ENCODE results near the gene POU4F3.

The POU4F3 gene

DNA sequence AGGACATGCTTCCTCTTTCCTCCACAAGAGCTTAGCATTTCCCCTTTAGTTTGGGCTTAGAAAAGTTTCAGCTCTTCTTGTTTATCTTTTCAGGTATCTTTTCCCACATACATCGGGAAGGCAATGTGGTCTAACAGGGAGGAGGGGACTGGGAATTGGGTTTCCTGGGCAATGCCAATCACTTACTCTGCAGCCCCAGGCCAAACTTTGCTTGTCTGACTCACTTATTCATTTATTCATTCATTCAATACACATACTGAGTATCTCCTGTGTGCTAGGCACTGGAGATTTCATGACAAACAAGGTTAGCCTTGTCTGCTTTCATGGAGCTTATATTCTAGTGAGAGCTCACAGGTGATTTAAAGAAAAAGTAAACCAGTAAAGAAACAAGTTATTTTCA, 10.7 kb upstream of the POU4F3 start:
- no peak for TF ChIP-seq CTCF (IDR thresholded peaks at IDR 0.05; ENCODE audit: low read depth, low read length)
- no peak overlapping the region for H3K4me3 ChIP-seq (ENCODE audit: low read depth, low read length)

DNA sequence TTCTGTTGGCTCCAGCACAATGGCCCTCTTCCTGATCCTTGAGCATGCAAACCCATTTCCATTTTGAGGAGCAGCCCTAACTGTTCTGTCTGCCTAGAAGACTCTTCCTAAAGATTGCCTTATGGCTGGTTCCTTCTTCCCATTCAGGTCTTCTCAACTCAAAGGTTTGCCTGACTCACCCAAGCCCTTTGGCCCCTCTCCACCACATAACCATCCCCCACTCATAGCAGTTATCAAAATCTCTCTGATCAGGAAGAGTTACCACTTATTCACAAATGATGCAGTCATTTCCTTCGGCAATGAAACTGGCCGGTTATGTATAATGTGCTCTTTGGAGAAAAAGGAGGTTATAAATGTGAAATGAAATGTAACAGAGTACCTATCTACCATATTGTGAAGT, 8.9 kb upstream of the POU4F3 start:
- no peak for TF ChIP-seq CTCF (IDR thresholded peaks at IDR 0.05; ENCODE audit: low read depth, low read length)
- H3K4me3 ChIP-seq (ENCODE audit: low read depth, low read length): no peak overlapping the region

DNA sequence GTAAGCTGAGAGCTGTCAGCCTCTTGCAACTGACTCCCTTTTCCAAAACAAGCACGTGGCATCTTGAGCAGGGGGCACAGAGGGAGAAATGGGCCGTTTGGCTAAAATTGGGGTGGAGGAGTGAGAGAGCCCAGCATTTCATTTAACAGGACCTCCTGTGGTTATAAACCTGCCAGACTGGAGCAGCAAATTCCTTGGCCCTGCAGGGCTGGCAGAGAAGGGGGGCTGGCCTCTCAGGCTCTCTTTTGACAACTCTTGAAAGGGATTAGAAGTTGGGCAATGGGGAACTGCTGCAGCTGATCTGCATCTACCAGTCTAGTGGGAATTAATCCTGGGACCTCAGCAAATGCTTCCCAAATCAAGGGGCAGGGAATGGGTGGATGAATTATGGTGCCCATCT, 7.2 kb upstream of the POU4F3 start:
- no peak overlapping the region for H3K4me3 ChIP-seq (ENCODE audit: low read depth, low read length)
- TF ChIP-seq CTCF (IDR thresholded peaks at IDR 0.05; ENCODE audit: low read depth, low read length): no peak

GRCh38 chr5:146334074-146334533, 4.5 kb upstream of the POU4F3 start:
- no peak for TF ChIP-seq CTCF (IDR thresholded peaks at IDR 0.05; ENCODE audit: low read depth, low read length)
- H3K4me3 ChIP-seq (ENCODE audit: low read depth, low read length): no peak overlapping the region

DNA sequence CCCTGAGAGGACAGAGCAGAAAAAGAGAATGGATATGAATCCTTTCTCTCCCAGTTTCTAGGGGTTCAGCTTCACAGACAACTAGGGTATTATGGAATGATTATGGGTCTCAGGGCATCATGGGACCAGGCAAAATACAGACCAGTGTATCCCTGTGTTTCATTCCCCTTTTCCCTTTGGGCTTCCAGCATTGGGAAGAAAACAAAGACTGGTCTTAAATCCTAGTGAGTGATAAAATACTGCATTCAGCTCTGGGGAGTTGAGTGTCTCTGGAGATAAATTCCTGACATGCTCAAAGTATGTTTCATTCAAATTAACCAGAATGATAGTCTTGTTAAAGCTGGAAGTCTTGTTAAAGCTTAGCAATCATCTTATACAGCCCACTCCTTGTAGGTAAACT, 2.4 kb upstream of the POU4F3 start:
- no peak for TF ChIP-seq CTCF (IDR thresholded peaks at IDR 0.05; ENCODE audit: low read depth, low read length)
- H3K4me3 ChIP-seq (ENCODE audit: low read depth, low read length): no peak overlapping the region

DNA sequence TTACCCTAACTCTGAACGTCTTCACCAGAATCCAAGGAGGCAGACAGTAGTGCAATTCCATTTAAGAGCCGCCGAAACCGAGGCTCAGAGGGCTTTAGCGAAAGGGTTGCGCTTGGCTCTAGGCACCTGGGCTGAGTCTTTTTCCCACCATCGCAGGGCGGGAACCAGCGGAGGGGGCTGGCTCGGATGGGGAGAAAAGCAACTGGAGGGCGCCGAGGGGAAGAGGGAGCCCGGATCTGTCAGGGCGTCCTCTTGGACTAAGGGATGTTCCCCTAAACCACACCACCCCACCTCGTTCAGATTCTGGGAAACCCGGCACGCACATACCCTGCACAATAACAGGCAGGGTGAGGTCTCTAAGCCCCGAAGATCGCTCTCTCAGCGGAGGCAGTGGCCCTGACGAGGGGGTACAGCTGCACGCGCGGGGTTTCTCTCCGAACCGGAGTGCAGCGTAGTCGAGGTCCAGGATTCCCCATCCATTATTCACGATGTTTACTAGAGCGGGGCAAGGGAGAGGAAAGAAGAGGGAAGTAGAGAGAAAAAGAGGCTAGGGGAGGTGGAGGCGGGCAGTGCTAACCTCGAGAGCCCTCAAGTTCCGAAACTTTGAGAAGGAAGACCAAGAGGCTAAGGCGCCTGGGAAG, 1.3 kb upstream of the POU4F3 start:
- H3K4me3 ChIP-seq (ENCODE audit: low read depth, low read length): no peak overlapping the region

GRCh38 chr5:146337928-146338327, 711 bp upstream of the POU4F3 start:
- H3K4me3 ChIP-seq (ENCODE audit: low read depth, low read length): no peak overlapping the region
- no peak for TF ChIP-seq CTCF (IDR thresholded peaks at IDR 0.05; ENCODE audit: low read depth, low read length)

More for the DNA sequence above, 1.3 kb upstream of the POU4F3 start:
- no peak for TF ChIP-seq CTCF (IDR thresholded peaks at IDR 0.05; ENCODE audit: low read depth, low read length)

Measured in WI38 (cell line).